PC-3 (cell line): Measurements from ENCODE around the gene SCNM1. TPM values are rescaled to one million over a fixed set of nuclear protein-coding genes. Genes with fewer than 3 reads are reported as not detected.

Source experiments
- ATAC-seq: fragments of 200-7000 bp; cut with Tn5 transposase; 2 replicates; pipeline ENCODE4 v1.9.1; 2020; ENCODE audit warnings: mild to moderate bottlenecking, moderate library complexity
- BruUV-seq: library from RNA; stranded (reverse); fragments of 400-500 nt; replicated peaks from 2 replicates; lab custom pipeline; 2021; lab: Mats Ljungman, UMichigan
- CTCF ChIA-PET: fragments of 300-600 bp; sonication (Branson Sonifier 250); formaldehyde crosslinking; loops from one replicate; lab custom pipeline; 2022; ENCODE audit warnings: antibody characterized with exemption; lab: Charles Lee
- POLR2A ChIA-PET: fragments of 300-600 bp; sonication (Branson Sonifier 250); formaldehyde crosslinking; loops from one replicate; lab custom pipeline; 2022; ENCODE audit warnings: antibody characterized with exemption; ENCODE audit not compliant: unreplicated experiment; lab: Charles Lee
- DNase-seq: peaks from one replicate; pipeline ENCODE4 v3.0.0-alpha.2; 2015
- H2AFZ ChIP-seq: fragments of 300-600 bp; sonication (generic); 2 replicates; pipeline ENCODE4 v1.6.0; 2016; ENCODE audit warnings: antibody characterized with exemption, low read length
- H3F3A ChIP-seq: fragments of 300-600 bp; sonication (generic); one replicate; pipeline ENCODE4 v1.6.0; 2017; ENCODE audit warnings: antibody characterized with exemption, low read length, control low read depth, mild to moderate bottlenecking; ENCODE audit not compliant: unreplicated experiment
- H3K27ac ChIP-seq: fragments of 300-600 bp; sonication (generic); 2 replicates; pipeline ENCODE4 v1.5.1; 2016; ENCODE audit warnings: mild to moderate bottlenecking, low read length
- H3K27me3 ChIP-seq: fragments of 300-600 bp; sonication (generic); 2 replicates; pipeline ENCODE4 v1.6.1; 2016; ENCODE audit warnings: low read length, mixed read lengths
- H3K36me3 ChIP-seq: fragments of 300-600 bp; sonication (generic); 2 replicates; pipeline ENCODE4 v1.6.1; 2016; ENCODE audit warnings: low read depth, mixed run types, low read length, mixed read lengths
- H3K4me1 ChIP-seq: fragments of 300-600 bp; sonication (generic); 2 replicates; pipeline ENCODE4 v1.5.1; 2016; ENCODE audit warnings: low read length; ENCODE audit not compliant: insufficient read depth
- H3K4me2 ChIP-seq: fragments of 300-600 bp; sonication (generic); 2 replicates; pipeline ENCODE4 v1.6.0; 2016; ENCODE audit warnings: low read length
- H3K4me3 ChIP-seq: fragments of 300-600 bp; sonication (generic); 2 replicates; pipeline ENCODE4 v1.5.1; 2016; ENCODE audit warnings: mild to moderate bottlenecking, low read length, mixed read lengths
- H3K79me2 ChIP-seq: fragments of 300-600 bp; sonication (generic); 2 replicates; pipeline ENCODE4 v1.6.1; 2017; ENCODE audit warnings: low read length, mixed read lengths
- H3K9ac ChIP-seq: fragments of 300-600 bp; sonication (generic); 2 replicates; pipeline ENCODE4 v1.6.0; 2016; ENCODE audit warnings: mild to moderate bottlenecking, low read length
- H3K9me2 ChIP-seq: fragments of 300-600 bp; sonication (generic); replicated peaks from 2 replicates; pipeline ENCODE4 v1.6.1; 2016; ENCODE audit warnings: mixed run types, low read length, mixed read lengths
- H3K9me3 ChIP-seq: fragments of 300-600 bp; sonication (generic); 2 replicates; pipeline ENCODE4 v1.6.1; 2016; ENCODE audit warnings: low read length, mixed read lengths
- H4K20me1 ChIP-seq: fragments of 300-600 bp; sonication (generic); 2 replicates; pipeline ENCODE4 v1.6.1; 2016; ENCODE audit warnings: low read length, mixed read lengths
- EZH2 ChIP-seq: fragments of 300-600 bp; sonication (generic); IDR thresholded peaks from one replicate; pipeline ENCODE4 v1.6.1; 2017; ENCODE audit warnings: antibody characterized with exemption, mild to moderate bottlenecking, low read length; ENCODE audit not compliant: unreplicated experiment
- EZH2phosphoT487 ChIP-seq: fragments of 300-600 bp; sonication (generic); IDR thresholded peaks from 2 replicates; pipeline ENCODE4 v1.6.1; 2018; ENCODE audit warnings: mild to moderate bottlenecking, antibody characterized with exemption, low read length, borderline replicate concordance
- intact Hi-C: fragments of 100-400 bp; cut with micrococcal nuclease; formaldehyde crosslinking; loops from 2 replicates; pipeline ENCODE4 v1.9.0; 2023
- total RNA-seq: library from RNA; depleted of rRNA; stranded (reverse); fragments of >200 nt; gene quantifications from 2 replicates; pipeline ENCODE4 v1.2.3, GENCODE V29; 2014
- TF ChIP-seq, protein P1 (sequence below): fragments of 300-600 bp; sonication (generic); conservative IDR thresholded peaks from 2 replicates; pipeline ENCODE4 v1.5.1; 2017; ENCODE audit warnings: antibody characterized with exemption, low read depth, mild to moderate bottlenecking, low read length

The SCNM1 gene
- total RNA-seq, 1 experiment from 2014 or later: 80.3 TPM

DNA sequence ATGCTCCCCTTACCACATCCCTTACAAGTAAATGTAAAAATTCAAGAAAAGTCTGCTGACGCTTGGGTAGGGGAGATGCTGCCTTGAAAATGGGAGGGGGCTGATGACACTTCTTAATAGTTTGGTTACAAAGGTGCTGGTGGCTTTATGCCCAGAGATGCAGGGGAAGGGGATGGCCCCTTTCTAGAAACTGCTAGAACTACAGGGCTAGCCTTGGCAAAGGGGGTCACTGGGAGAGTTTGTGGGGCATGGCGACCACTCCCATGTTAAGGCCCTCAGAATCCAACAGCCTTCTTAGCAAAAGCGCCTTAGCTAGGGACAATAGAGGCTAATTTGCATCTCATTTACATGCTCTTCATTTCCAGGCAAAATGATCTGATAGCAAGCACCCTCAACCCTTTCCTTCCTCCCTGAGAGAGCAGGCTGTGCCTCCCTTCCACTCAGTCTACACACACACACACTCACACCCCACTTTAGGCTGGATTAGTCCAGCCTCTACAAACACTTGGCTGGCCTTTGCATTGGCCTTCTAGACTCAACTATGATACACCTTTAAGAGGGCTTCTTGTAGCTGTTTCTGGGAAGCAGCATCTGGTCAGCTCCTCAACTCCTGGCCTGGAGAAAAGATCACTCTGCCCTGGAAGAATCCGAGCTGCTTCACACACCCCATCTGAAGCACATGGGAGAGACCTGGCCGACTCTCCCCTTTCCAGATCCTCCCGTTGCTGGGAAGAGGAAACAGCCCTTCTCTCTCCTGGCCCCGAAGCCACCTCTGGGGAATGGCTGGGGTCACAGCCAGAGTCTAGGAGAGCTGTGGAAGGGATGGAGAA lies 21.3 kb upstream of the SCNM1 start:
- TF ChIP-seq EZH2 (no peak), EZH2phosphoT487 (no peak)
- TF ChIP-seq, protein P1, sequence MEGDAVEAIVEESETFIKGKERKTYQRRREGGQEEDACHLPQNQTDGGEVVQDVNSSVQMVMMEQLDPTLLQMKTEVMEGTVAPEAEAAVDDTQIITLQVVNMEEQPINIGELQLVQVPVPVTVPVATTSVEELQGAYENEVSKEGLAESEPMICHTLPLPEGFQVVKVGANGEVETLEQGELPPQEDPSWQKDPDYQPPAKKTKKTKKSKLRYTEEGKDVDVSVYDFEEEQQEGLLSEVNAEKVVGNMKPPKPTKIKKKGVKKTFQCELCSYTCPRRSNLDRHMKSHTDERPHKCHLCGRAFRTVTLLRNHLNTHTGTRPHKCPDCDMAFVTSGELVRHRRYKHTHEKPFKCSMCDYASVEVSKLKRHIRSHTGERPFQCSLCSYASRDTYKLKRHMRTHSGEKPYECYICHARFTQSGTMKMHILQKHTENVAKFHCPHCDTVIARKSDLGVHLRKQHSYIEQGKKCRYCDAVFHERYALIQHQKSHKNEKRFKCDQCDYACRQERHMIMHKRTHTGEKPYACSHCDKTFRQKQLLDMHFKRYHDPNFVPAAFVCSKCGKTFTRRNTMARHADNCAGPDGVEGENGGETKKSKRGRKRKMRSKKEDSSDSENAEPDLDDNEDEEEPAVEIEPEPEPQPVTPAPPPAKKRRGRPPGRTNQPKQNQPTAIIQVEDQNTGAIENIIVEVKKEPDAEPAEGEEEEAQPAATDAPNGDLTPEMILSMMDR: no peak
- no peak for ATAC-seq
- intact Hi-C loops: loop anchor here (5.0 kb wide), 1 partner anchor 42 kb away; no protein-coding TSS in a partner anchor

GRCh38 chr1:151145304-151146071 lies 20.5 kb upstream of the SCNM1 start:
- Histone ChIP-seq H3K4me3 (peak overlapping the region; percentile 70; the same call in 1 of the 2 replicates), H3K9me2 (no peaks in the 10 kb centered on the region), H3K79me2 (no peaks in the 10 kb centered on the region), H3K9ac (no peak overlapping the region), H4K20me1 (no peaks in the 10 kb centered on the region), H3K9me3 (no peaks in the 10 kb centered on the region), H3K27ac (no peak overlapping the region), H3K4me1 (peaks cover 8% of the 10 kb centered on the region; the same call in 1 of the 2 replicates), H3K27me3 (no peaks in the 10 kb centered on the region), H2AFZ (no peak overlapping the region), H3K4me2 (peak overlapping the region; percentile 93), H3K36me3 (no peaks in the 10 kb centered on the region), H3F3A (no peaks in the 10 kb centered on the region)
- TF ChIP-seq, protein P1: no peak
- TF ChIP-seq EZH2phosphoT487: no peak
- no peak for TF ChIP-seq EZH2
- intact Hi-C loops: loop anchor here (5.0 kb wide), 1 partner anchor 43 kb away; no protein-coding TSS in a partner anchor
- TSS peak; percentile 27 for BruUV-seq
- ATAC-seq (no peak), DNase-seq (no peak)
- ChIA-PET CTCF (interaction anchor here (0.5 kb wide), 1 partner anchor 71 kb away, joined by 4 read pairs; no protein-coding TSS in a partner anchor), POLR2A (no interaction called here)

More for the DNA sequence above, 21.3 kb upstream of the SCNM1 start:
- Histone ChIP-seq H3K79me2 (no peaks in the 10 kb centered on the region), H3K4me2 (no peak overlapping the region), H3K36me3 (no peaks in the 10 kb centered on the region), H3K9ac (no peak overlapping the region), H3K9me3 (no peaks in the 10 kb centered on the region), H3K27me3 (no peaks in the 10 kb centered on the region), H3K4me1 (peaks cover 8% of the 10 kb centered on the region; the same call in 1 of the 2 replicates), H3K9me2 (no peaks in the 10 kb centered on the region), H4K20me1 (no peaks in the 10 kb centered on the region), H3K4me3 (no peak overlapping the region), H3F3A (no peaks in the 10 kb centered on the region), H3K27ac (no peak overlapping the region), H2AFZ (no peak overlapping the region)
- CTCF ChIA-PET: interaction anchor here (0.5 to 1.7 kb wide), 2 partner anchors 45 to 71 kb away, joined by 4 to 5 read pairs; no protein-coding TSS in a partner anchor
- BruUV-seq: no TSS peak
- DNase-seq: no peak
- POLR2A ChIA-PET: no interaction called here
